T47D (cell line): Measurements from ENCODE around the gene TRIM23.

ENCODE experiments used
- DNase-seq, 2 experiments: peaks; one replicate each; pipeline versions ENCODE4 v3.0.0 to v3.0.0-alpha.2; 2011 to 2012; ENCODE audit warnings: low read depth in 1 of 2, low spot score in 1 of 2
- JUND ChIP-seq: IDR thresholded peaks from 2 replicates; pipeline ENCODE4 v1.6.1; 2012; ENCODE audit warnings: low read depth
- in situ Hi-C: cut with HindIII; loops from 2 replicates; pipeline ENCODE4 v1.10.0; 2016; ENCODE audit warnings: low sequenced_read_pairs, low pct_unique_long_range_greater_than_20kb

TRIM23 gene

DNA sequence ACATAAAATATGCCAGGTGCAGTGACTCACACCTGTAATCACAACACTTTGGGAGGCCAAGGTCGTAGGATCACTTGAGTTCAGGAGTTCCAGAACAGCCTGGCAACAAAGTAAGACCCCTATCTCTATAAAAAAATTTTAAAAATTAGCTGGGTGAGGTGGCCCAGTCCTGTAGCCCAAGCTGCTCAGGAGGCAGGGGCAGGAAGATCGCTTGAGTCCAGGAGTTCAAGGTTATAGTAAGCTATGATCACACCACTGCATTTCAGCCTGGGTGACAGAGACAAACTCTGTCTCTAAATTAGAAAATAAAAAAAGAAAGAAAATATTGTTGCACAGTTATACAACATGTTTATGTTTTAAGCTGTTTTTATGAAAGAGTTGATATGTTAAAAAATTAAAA, 68.0 kb downstream of the TRIM23 start:
- in situ Hi-C loops = no loop called here
- no peak for DNase-seq
- no peak for TF ChIP-seq JUND

DNA sequence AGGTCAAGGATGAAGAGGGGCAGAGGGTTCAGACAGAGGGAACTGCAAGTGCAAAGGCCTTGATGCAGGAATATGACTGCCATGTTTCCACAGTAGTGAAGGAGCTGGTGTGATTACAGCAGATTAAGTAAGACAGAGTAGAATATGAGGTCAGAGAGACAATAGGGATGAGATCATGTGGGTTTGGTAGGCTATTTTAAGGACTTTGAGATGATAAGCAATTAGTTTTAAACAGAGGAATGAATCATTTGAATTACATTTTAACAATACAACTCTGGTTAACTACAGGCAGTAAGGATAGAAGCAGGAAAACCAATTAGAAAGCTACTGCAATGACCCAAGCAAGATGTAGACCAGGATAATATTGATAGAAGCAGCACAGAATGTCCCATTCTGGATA, 68.8 kb downstream of the TRIM23 start:
- DNase-seq = no peak
- no peak for TF ChIP-seq JUND
- in situ Hi-C loops = no loop called here

- no peak for DNase-seq
- TF ChIP-seq JUND = no peak
- in situ Hi-C loops = no loop called here
Measured at GRCh38 chr5:65553941-65554340, 70.2 kb downstream of the TRIM23 start.

DNA sequence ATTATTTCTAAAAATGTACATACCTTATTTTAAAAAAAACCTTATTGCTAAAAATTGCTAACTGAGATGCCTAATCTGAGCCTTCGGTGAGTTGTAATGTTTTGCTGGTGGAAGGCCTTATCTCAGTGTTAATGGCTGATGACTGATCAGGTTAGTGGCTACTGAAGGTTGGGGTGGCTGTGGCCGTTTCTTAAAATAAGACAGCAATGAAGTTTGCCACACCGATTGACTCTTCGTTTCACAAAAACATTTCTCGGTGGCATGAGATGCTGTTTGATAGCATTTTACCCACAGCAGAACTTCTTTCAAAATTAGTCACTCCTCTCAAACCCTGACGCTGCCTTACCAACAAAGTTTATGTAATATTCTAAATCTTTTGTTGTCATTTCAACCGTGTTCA, 75.9 kb downstream of the TRIM23 start:
- TF ChIP-seq JUND = no peak
- in situ Hi-C loops = no loop called here
- no peak for DNase-seq

- TF ChIP-seq JUND = no peak
- in situ Hi-C loops = no loop called here
- DNase-seq = no peak
Measured at GRCh38 chr5:65546141-65546540, 78.0 kb downstream of the TRIM23 start.

DNA sequence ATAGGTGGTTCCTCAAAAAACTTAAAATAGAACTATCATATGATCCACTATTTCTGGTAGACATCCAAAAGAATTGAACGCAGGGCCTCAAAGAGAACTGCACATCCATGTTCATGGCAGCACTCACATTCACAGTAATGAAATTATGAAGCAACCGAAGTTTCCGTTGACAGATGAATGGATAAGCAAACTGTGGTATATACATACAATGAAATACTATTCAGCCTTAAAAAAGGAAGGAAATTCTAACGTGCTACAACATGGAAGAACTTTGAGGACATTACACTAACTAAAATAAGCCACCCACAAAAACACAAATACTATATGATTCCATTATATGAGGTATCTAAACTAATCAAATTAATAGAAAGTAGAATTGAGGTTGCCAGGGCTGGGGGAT, 79.7 kb downstream of the TRIM23 start:
- DNase-seq = no peak
- in situ Hi-C loops = no loop called here
- no peak for TF ChIP-seq JUND

- in situ Hi-C loops = no loop called here
- DNase-seq = no peak
- TF ChIP-seq JUND = no peak
Measured at GRCh38 chr5:65539827-65540226, 84.3 kb downstream of the TRIM23 start.
